ENCODE results near the gene ARHGDIB.

ARHGDIB gene

DNA sequence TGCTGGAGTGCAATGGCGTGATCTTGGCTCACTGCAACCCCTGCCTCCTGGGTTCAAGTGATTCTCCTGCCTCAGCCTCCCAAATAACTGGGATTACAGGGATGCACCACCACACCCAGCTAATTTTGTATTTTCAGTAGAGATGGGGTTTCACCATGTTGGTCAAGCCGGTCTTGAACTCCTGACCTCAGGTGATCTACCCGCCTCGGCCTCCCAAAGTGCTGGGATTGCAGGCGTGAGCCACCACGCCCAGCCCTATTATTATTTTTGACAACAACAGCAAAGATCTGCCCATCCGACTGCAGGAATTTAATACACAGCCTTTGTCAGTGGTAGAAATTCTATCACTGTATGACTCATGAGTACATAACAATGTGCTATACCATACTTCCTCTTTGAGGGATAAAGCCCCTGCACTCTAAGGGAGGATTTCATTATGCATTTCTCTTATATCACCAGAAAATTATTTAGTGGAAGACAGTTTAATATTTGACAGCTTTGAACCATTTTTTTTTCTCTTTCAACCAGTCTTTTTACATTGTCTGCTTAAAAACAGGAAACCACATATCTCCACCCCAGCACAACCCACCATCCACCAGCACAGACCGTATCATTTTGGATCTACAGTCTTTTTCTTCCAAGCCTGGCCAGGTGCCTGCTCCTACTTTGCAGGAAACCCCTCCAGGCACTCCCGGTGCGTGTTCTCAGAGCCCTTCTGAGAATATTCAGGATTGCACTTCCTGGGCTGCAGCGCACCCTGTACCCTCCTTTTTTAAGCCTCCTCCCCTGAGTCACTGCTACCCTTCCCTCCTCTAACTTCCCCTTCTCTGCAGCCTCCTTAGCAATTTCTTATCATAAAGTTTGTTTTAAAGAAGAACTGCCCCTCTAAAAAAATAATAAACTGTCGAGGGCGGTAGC lies 594 bp downstream of the ARHGDIB start:
- ChIA-PET CTCF (interaction anchor here (1.1 to 1.7 kb wide), 2 partner anchors 9 to 36 kb away, joined by 4 to 5 read pairs; no protein-coding TSS in a partner anchor), POLR2A (no interaction called here)
- no peak for DNase-seq (ENCODE audit: extremely low spot score)
- TF ChIP-seq, protein P1, sequence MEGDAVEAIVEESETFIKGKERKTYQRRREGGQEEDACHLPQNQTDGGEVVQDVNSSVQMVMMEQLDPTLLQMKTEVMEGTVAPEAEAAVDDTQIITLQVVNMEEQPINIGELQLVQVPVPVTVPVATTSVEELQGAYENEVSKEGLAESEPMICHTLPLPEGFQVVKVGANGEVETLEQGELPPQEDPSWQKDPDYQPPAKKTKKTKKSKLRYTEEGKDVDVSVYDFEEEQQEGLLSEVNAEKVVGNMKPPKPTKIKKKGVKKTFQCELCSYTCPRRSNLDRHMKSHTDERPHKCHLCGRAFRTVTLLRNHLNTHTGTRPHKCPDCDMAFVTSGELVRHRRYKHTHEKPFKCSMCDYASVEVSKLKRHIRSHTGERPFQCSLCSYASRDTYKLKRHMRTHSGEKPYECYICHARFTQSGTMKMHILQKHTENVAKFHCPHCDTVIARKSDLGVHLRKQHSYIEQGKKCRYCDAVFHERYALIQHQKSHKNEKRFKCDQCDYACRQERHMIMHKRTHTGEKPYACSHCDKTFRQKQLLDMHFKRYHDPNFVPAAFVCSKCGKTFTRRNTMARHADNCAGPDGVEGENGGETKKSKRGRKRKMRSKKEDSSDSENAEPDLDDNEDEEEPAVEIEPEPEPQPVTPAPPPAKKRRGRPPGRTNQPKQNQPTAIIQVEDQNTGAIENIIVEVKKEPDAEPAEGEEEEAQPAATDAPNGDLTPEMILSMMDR (IDR thresholded peaks at IDR 0.05; ENCODE audit: control extremely low read depth, extremely low read depth, low read depth, missing control alignments): no peak

DNA sequence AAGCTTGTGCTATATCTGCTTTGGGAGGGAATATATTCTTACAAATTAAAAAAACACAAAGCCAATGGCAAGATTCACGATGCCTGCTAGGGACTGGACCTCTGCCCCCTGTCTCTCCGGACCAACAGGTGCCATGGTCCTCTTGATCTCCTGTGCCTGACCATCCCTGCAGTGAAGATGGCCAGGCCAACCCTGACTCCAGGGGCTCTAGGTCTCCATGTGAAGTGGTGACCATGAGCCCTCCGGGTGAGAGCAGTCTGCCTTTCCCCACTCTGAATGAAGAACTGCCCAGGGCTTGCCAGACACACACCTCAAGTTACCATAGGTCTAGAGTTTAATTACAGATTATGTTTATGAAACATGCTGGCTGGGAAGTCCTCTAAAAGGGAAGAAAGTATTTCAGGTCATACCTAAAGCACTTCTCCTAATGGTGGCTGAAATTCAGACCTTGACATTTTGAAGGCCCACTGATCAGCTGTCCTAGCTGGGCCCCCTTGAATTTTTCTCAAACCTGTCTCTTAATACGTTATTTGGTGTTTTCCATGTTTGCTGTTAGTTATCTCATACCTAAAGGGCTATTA lies 1.4 kb downstream of the ARHGDIB start:
- POLR2A ChIA-PET: no interaction called here
- no peak for DNase-seq (ENCODE audit: extremely low spot score)
- TF ChIP-seq, protein P1 (IDR thresholded peaks at IDR 0.05; ENCODE audit: control extremely low read depth, extremely low read depth, low read depth, missing control alignments): no peak
- CTCF ChIA-PET: interaction anchor here (0.7 to 1.3 kb wide), 2 partner anchors 15 to 21 kb away, joined by 3 read pairs; no protein-coding TSS in a partner anchor

DNA sequence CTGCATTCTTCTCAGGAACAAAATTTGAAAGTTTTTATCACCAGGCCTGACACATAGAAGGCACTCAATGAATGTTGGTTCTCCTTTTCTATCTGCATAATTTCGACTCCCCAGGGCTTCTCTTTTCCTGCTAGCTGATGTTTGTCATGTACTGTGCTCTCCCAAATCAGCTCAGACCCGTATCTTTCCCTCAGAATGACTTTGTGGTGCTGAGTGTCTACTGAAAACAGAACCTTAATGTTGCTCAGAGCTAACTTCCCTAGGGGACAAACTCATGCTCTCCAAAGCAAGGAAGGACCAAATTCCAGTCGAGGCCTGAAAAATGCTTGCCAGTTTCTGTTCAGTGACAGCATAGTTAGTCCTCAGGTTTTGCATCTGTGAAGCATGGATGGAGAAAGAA lies 1.9 kb downstream of the ARHGDIB start:
- ChIA-PET POLR2A (interaction anchor here (1.8 kb wide), 1 partner anchor 189 kb away, joined by 8 read pairs; a partner anchor contains a TSS), CTCF (interaction anchor here (0.7 to 1.3 kb wide), 3 partner anchors 11 to 21 kb away, joined by 3 to 6 read pairs (median 3); no protein-coding TSS in a partner anchor)
- no peak for DNase-seq (ENCODE audit: extremely low spot score)
- TF ChIP-seq, protein P1 (IDR thresholded peaks at IDR 0.05; ENCODE audit: control extremely low read depth, extremely low read depth, low read depth, missing control alignments): no peak

DNA sequence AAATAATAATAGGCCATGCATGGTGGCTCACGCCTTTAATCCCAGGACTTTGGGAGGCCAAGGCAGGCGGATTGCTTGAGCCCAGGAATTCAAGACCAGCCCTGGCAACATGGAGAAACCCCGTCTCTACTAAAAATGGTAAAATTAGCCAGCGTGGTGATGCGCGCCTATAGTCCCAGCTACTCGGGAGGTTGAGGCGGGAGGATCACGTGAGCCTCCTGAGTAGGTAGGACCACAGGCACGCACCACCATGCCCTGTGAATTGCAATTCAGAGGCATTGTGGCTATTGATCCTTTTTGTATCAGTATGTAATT lies 2.3 kb downstream of the ARHGDIB start:
- CTCF ChIA-PET: interaction anchor here (0.7 to 1.3 kb wide), 3 partner anchors 11 to 22 kb away, joined by 3 to 6 read pairs (median 3); no protein-coding TSS in a partner anchor
- no peak for DNase-seq (ENCODE audit: extremely low spot score)
- POLR2A ChIA-PET: interaction anchor here (1.8 kb wide), 1 partner anchor 189 kb away, joined by 8 read pairs; a partner anchor contains a TSS
- TF ChIP-seq, protein P1 (IDR thresholded peaks at IDR 0.05; ENCODE audit: control extremely low read depth, extremely low read depth, low read depth, missing control alignments): no peak

DNA sequence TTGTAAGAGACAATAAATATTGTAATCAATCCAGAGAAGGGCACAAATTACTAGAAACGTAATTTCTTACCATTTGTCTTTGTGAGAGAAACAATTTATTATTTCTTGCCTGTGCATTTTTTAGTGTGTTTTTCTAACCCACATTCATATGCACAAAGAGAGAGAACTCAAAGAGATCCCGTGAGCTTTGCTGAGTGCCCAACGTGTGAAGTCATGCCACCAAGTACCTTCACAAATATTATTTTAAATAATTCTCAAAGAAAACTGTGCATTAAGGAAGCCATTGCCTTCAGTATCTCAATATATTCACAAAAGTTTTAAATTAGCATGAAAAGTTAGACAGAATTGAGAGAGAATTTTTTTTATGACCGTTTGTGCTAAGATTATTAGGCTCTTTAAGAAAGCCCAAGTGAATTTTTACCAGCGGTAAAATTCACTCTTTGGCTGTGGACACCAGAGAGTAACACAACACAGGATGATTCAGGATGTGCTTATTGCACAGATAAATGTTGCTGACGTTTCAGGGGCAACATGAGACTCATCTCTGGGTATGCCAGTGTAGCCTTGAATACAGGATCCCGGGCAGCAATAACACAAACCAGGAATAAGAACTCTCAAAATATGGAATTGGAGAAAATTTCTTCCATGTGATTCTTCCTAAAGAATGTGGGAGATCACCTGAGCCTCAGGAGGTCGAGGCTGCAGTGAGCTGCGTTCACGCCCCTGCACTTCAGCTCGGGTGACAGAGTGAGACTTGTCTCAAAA lies 2.9 kb downstream of the ARHGDIB start:
- TF ChIP-seq, protein P1 (IDR thresholded peaks at IDR 0.05; ENCODE audit: control extremely low read depth, extremely low read depth, low read depth, missing control alignments): no peak
- ChIA-PET CTCF (interaction anchor here (1.0 to 2.9 kb wide), 3 partner anchors 10 to 37 kb away, joined by 3 to 9 read pairs (median 6); no protein-coding TSS in a partner anchor), POLR2A (interaction anchor here (1.8 kb wide), 1 partner anchor 188 kb away, joined by 8 read pairs; a partner anchor contains a TSS)
- no peak for DNase-seq (ENCODE audit: extremely low spot score)

Data from GM10248 (cell line).